Esophagus squamous epithelium (tissue), 5 donors: ENCODE measurements around the gene BCL11B. TPM values are rescaled to one million over a fixed set of nuclear protein-coding genes. Genes with fewer than 3 reads are reported as not detected.

ENCODE experiments used
- DNase-seq: peaks from one replicate; lab custom pipeline; 2025; lab: John Stamatoyannopoulos, UW
- H3K27ac ChIP-seq, 4 donors: fragments of 200-600 bp; sonication (generic); one replicate each; pipeline ENCODE4 v1.5.1; 2016 to 2019; ENCODE audit warnings: mild to moderate bottlenecking in 1 of 4
- H3K27me3 ChIP-seq, 4 donors: fragments of 200-600 bp; sonication (generic); 1 replicate in 3 of 4; 2 replicates in 1 of 4; pipeline versions ENCODE4 v1.5.1 to v1.6.0; 2017 to 2021; ENCODE audit warnings: antibody characterized with exemption in 1 of 4
- H3K36me3 ChIP-seq, 3 donors: fragments of 200-600 bp; sonication (generic); one replicate each; pipeline ENCODE4 v1.5.1; 2016 to 2019
- H3K4me1 ChIP-seq, 3 donors: fragments of 200-600 bp; sonication (generic); one replicate each; pipeline ENCODE4 v1.5.1; 2017 to 2019
- H3K4me3 ChIP-seq, 4 donors: fragments of 200-600 bp; sonication (generic); 1 replicate in 3 of 4; 2 replicates in 1 of 4; pipeline ENCODE4 v1.5.1; 2016 to 2019; ENCODE audit warnings: mild to moderate bottlenecking in 2 of 4, moderate library complexity in 1 of 4
- H3K9me3 ChIP-seq, 3 donors: fragments of 200-600 bp; sonication (generic); one replicate each; pipeline ENCODE4 v1.5.1; 2016 to 2019
- POLR2A ChIP-seq, 4 donors: fragments of 450-650 bp; IDR thresholded peaks; one replicate each; pipeline ENCODE4 v1.6.1; 2017; ENCODE audit warnings: antibody characterized with exemption in 4 of 4, mild to moderate bottlenecking in 4 of 4, moderate library complexity in 3 of 4
- WGBS, 2 donors: methylation state at CpG; one replicate each; pipeline ENCODE4 v1.1.5; 2018; 5-methylcytosine and 5-hydroxymethylcytosine counted together
- intact Hi-C: fragments of 100-400 bp; cut with DNase I; formaldehyde crosslinking; loops from one replicate; pipeline ENCODE4 v1.15.0; 2022
- total RNA-seq, 4 donors: library from RNA; depleted of rRNA; stranded (reverse); fragments of >200 nt; gene quantifications; one replicate each; pipeline ENCODE4 v1.1.0, GENCODE V29; 2016
- TF ChIP-seq, protein P1 (sequence below), 6 experiments: fragments of 450-650 bp in 4 of 6; fragments of 200-600 bp in 2 of 6; sonication (generic) in 2 of 6; IDR thresholded peaks; one replicate each; pipeline ENCODE4 v1.5.1; 2016 to 2019; ENCODE audit warnings: antibody characterized with exemption in 6 of 6, mild to moderate bottlenecking in 4 of 6, moderate library complexity in 4 of 6
- donor health status: DM: yes; HTN: yes; CAD: no.

The BCL11B gene
- total RNA-seq, 4 donors from 2014 or later: 10.1 to 19.3 (median 12.9) TPM

DNA sequence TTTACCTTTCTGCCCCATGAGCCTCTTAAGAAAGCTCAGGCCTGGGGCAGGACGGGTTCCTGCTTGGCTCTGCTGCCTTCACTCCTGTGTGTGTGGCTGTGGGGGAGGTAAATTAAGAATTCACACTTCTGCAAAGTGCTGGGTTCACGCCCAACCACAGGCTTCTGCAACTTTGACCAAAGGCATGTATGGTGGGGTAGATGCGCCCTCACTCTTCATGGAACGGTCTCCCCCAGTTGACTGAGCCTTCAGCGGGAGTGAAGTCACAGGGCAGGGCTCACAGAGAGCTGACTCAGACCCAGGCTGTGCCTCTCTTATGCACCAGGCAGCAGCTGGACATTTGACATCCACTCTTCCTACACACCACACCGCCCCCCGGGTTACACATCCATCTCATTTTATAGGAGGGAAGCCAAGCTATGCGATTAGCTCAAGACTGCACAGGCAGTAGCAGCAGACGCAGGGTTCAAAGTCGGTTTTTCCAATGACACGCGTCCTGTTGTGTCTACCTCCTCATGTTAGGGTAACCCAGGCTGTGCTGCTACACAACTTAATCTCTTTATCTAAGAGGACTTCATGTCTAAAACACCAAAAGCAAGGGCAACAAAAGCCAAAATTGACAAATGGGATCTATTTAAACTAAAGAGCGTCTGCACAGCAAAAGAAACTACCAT lies 15.4 kb upstream of the BCL11B start:
- WGBS, 2 donors: 57 to 67% methylated on average over 5 to 13 of the region's 13 CpGs
- intact Hi-C loops: no loop called here
- no peak overlapping the region for H3K27ac ChIP-seq
- TF ChIP-seq POLR2A (IDR thresholded peaks at IDR 0.05): no peak
- TF ChIP-seq, protein P1, sequence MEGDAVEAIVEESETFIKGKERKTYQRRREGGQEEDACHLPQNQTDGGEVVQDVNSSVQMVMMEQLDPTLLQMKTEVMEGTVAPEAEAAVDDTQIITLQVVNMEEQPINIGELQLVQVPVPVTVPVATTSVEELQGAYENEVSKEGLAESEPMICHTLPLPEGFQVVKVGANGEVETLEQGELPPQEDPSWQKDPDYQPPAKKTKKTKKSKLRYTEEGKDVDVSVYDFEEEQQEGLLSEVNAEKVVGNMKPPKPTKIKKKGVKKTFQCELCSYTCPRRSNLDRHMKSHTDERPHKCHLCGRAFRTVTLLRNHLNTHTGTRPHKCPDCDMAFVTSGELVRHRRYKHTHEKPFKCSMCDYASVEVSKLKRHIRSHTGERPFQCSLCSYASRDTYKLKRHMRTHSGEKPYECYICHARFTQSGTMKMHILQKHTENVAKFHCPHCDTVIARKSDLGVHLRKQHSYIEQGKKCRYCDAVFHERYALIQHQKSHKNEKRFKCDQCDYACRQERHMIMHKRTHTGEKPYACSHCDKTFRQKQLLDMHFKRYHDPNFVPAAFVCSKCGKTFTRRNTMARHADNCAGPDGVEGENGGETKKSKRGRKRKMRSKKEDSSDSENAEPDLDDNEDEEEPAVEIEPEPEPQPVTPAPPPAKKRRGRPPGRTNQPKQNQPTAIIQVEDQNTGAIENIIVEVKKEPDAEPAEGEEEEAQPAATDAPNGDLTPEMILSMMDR (IDR thresholded peaks at IDR 0.05): no peak
- no peak for DNase-seq
- no peaks in the 10 kb centered on the region for H3K4me1 ChIP-seq
- no peak overlapping the region for H3K4me3 ChIP-seq
- no peaks in the 10 kb centered on the region for H3K9me3 ChIP-seq
- H3K36me3 ChIP-seq: no peaks in the 10 kb centered on the region
- peaks cover 0 to 46% (median 0%) of the 10 kb centered on the region in 4 donors for H3K27me3 ChIP-seq

DNA sequence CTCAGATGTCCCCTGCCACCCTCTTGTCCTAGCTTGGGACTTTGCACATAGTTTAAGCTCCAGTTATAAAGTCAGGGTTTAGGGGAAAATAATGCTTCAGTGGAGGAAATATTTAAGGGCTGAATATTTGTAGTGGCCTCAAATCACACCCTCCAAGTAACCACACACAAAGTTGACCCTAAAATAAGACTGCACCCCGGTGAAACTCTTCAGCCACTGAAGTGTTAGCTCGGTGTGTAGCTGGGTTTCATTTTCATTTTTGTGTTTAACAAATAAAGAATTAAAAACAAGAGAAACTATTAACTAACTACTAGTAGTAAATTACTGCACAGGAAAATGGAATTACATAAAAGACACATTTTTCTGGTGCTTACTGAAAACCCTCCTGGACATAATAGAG lies 14.8 kb upstream of the BCL11B start:
- Histone ChIP-seq H3K9me3 (no peaks in the 10 kb centered on the region), H3K4me3 (no peak overlapping the region), H3K4me1 (no peaks in the 10 kb centered on the region), H3K36me3 (no peaks in the 10 kb centered on the region), H3K27me3 (peaks cover 0 to 49% (median 0%) of the 10 kb centered on the region in 4 donors), H3K27ac (no peak overlapping the region)
- intact Hi-C loops: no loop called here
- WGBS, 2 donors: 33 to 58% methylated on average over 2 of the region's 2 CpGs
- TF ChIP-seq POLR2A (IDR thresholded peaks at IDR 0.05): no peak
- TF ChIP-seq, protein P1 (IDR thresholded peaks at IDR 0.05): no peak
- DNase-seq: no peak

DNA sequence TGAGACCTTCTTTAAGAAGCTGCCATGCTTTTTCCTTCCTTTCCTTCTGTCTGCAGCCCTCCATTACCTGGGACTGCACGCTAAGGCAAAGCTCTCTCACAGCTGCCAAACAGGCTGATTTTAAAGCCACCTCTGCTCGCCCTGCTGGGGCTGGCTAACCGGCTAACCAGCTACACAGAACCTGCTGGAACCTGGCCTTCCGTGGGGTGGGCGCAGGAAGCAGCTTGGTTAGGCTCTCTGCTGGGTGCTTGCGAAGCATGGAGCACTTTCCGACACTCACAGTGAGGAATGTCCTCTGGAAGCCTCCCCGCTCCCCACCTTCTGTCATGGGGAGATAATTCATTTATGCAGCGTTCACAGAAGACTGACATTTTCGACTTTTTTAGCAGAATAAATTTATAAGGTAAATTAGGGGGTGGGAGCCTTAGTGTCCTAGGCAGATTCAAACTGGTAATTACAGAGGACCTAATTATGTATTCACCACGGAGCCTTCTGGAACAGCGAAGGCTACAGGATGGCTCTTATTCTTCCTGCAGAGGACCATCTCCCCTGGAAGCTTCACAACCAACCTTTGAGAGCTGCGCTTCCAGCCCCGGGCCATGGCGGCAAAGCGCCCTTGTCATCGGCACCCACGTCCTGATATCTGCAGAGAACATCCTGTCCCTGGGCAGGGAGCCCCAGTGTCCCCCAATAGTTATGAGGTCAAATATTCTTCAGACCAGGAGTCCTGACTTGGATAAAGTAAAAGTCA lies 12.4 kb upstream of the BCL11B start:
- intact Hi-C loops: no loop called here
- Histone ChIP-seq H3K9me3 (no peaks in the 10 kb centered on the region), H3K27ac (no peak overlapping the region), H3K27me3 (peaks cover 0 to 67% (median 0%) of the 10 kb centered on the region in 4 donors), H3K36me3 (no peaks in the 10 kb centered on the region), H3K4me3 (no peak overlapping the region), H3K4me1 (no peaks in the 10 kb centered on the region)
- TF ChIP-seq, protein P1 (IDR thresholded peaks at IDR 0.05): no peak
- TF ChIP-seq POLR2A (IDR thresholded peaks at IDR 0.05): no peak
- 59 to 69% methylated on average over 14 to 18 of the region's 18 CpGs for WGBS, 2 donors
- DNase-seq: no peak

DNA sequence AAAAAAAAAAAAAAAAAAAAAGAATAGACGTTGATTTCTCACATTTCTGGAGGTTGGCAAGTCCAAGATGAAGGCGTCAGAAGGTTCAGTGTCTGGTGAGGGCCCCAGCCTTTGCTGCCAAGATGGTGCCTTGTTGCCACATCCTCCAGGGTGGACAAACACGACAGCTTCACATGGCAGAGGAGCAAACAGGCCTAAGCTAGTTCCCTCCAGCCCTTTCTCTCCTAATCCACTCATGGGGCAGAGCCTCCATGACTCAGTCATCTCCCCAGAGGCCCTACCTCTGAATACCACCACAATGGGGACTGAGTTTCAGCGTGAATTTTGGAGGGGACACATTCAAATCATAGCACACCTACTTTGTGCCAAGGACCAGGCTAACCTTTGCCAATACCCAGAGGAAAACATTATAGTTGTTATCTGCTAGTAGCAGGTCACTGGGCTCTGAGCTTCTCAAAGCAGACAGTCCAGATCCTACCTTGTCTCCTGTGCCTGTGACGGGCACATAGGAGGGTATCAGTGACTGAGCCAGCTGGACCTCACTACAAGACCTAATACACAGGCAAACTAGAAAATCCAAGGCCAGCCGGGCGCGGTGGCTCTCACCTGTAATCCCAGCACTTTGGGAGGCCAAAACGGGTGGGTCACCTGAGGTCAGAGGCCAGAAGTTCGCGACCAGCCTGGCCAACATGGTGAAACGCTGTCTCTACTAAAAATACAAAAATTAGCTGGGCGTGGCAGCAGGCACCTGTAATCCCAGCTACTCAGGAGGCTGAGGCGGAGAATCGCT lies 10.5 kb upstream of the BCL11B start:
- DNase-seq: no peak
- Histone ChIP-seq H3K4me3 (no peak overlapping the region), H3K9me3 (no peaks in the 10 kb centered on the region), H3K4me1 (no peaks in the 10 kb centered on the region), H3K27me3 (peaks cover 0 to 83% (median 0%) of the 10 kb centered on the region in 4 donors), H3K27ac (no peak overlapping the region), H3K36me3 (no peaks in the 10 kb centered on the region)
- TF ChIP-seq, protein P1 (IDR thresholded peaks at IDR 0.05): no peak
- TF ChIP-seq POLR2A (IDR thresholded peaks at IDR 0.05): no peak
- intact Hi-C loops: no loop called here
- 76 to 78% methylated on average over 7 to 14 of the region's 15 CpGs for WGBS, 2 donors
